Naive thymus-derived CD8-positive, alpha-beta T cell (primary cell): ENCODE results near the gene ME1. TPM values are rescaled to one million over a fixed set of nuclear protein-coding genes. Genes with fewer than 3 reads are reported as not detected.

Experiments used
- ATAC-seq, 2 donors: fragments of 150-1000 bp; cut with Tn5 transposase in 1 of 2; sonication (Bioruptor Pico), chemical (Tn5 transposase) in 1 of 2; 1 replicate in 1 of 2; 2 replicates in 1 of 2; pipeline ENCODE4 v1.10.0; 2021; ENCODE audit warnings: mild to moderate bottlenecking in 2 of 2, moderate library complexity in 2 of 2
- POLR2A ChIA-PET: fragments of 350-600 bp; sonication (Branson Sonifier 250); formaldehyde crosslinking; loops from one replicate; lab custom pipeline; 2021; ENCODE audit warnings: antibody characterized with exemption; lab: Charles Lee
- DNase-seq, 10 donors: peaks; one replicate each; pipeline versions ENCODE4 v3.0.0 to v3.0.0-alpha.2; 2020 to 2022
- H3K27ac Mint-ChIP-seq, 10 donors: one replicate each; pipeline ENCODE4 v1.8.0; 2020 to 2022; ENCODE audit warnings: mild to moderate bottlenecking in 10 of 10, mixed read lengths in 10 of 10, moderate library complexity in 4 of 10, inconsistent platforms in 1 of 10
- H3K27me3 Mint-ChIP-seq, 5 donors: one replicate each; pipeline ENCODE4 v1.8.0; 2021 to 2022; ENCODE audit warnings: mixed read lengths in 5 of 5
- H3K36me3 Mint-ChIP-seq, 3 donors: one replicate each; pipeline ENCODE4 v1.8.0; 2020 to 2022; ENCODE audit warnings: mixed read lengths in 3 of 3, mild to moderate bottlenecking in 2 of 3, inconsistent platforms in 1 of 3
- H3K4me1 Mint-ChIP-seq, 4 donors: one replicate each; pipeline ENCODE4 v1.8.0; 2021 to 2022; ENCODE audit warnings: mixed read lengths in 4 of 4
- H3K4me3 Mint-ChIP-seq, 10 donors: one replicate each; pipeline ENCODE4 v1.8.0; 2020 to 2022; ENCODE audit warnings: mild to moderate bottlenecking in 10 of 10, mixed read lengths in 10 of 10, moderate library complexity in 6 of 10, inconsistent platforms in 1 of 10
- H3K9me3 Mint-ChIP-seq, 9 donors: one replicate each; pipeline ENCODE4 v1.8.0; 2020 to 2022; ENCODE audit warnings: mixed read lengths in 9 of 9, mild to moderate bottlenecking in 3 of 9, inconsistent platforms in 1 of 9, moderate library complexity in 1 of 9
- polyA plus RNA-seq, 3 donors: library from polyadenylated mRNA; unstranded; fragments of 300-500 nt; fragmentation: Illumina TruSeq; gene quantifications; one replicate each; pipeline ENCODE4 v1.2.3, GENCODE V29; 2021
- total RNA-seq, 8 experiments: library from RNA in 2 of 8; stranded (reverse) in 2 of 8; gene quantifications; one replicate each; pipeline ENCODE4 v1.2.3 and lab custom pipeline; 2021 to 2026

The ME1 gene
- total and polyA plus RNA-seq, 5 experiments from 2014 or later: 0.11 TPM; not detected in 4

DNA sequence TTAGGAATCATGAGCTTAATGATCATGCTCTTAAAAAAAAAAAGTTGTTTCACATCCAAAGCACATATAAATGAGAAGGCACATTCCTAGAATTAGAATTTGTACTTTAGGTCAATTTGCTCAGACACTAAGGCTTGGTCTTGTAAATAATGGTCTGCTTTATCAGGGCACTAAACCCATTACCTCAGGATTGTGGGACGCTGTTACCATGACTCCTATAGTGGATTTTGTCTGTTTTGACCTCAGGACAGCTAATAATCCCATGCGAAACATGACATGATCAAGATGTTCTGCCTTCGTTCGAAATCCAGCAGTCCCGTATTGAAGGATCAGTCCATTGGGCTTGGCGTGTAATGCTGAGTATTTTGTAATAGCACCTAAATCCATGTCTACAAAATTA is 240.2 kb downstream of the ME1 start:
- no peaks in the 10 kb centered on the region for H3K9me3 Mint-ChIP-seq
- H3K36me3 Mint-ChIP-seq: peaks cover 0 to 32% (median 0%) of the 10 kb centered on the region in 3 donors
- H3K27me3 Mint-ChIP-seq: no peaks in the 10 kb centered on the region
- H3K4me3 Mint-ChIP-seq: no peak overlapping the region
- peaks cover 16 to 55% (median 44%) of the 10 kb centered on the region in 4 donors for H3K4me1 Mint-ChIP-seq
- no peak for DNase-seq
- peak overlapping the region in 1 of 10 donors; percentile 19 for H3K27ac Mint-ChIP-seq
- POLR2A ChIA-PET: interaction anchor here (0.5 kb wide), 1 partner anchor 124 kb away, joined by 3 read pairs; no protein-coding TSS in a partner anchor
- ATAC-seq: no peak

- H3K36me3 Mint-ChIP-seq: peaks cover 0 to 52% (median 5%) of the 10 kb centered on the region in 3 donors
- POLR2A ChIA-PET: no interaction called here
- H3K4me3 Mint-ChIP-seq: no peak overlapping the region
- no peaks in the 10 kb centered on the region for H3K27me3 Mint-ChIP-seq
- no peaks in the 10 kb centered on the region for H3K9me3 Mint-ChIP-seq
- no peak for ATAC-seq
- DNase-seq: no peak
- peaks cover 18 to 46% (median 33%) of the 10 kb centered on the region in 4 donors for H3K4me1 Mint-ChIP-seq
- peak overlapping the region in 1 of 10 donors; percentile 65 for H3K27ac Mint-ChIP-seq
Measured at GRCh38 chr6:83188501-83188900, 242.3 kb downstream of the ME1 start.

DNA sequence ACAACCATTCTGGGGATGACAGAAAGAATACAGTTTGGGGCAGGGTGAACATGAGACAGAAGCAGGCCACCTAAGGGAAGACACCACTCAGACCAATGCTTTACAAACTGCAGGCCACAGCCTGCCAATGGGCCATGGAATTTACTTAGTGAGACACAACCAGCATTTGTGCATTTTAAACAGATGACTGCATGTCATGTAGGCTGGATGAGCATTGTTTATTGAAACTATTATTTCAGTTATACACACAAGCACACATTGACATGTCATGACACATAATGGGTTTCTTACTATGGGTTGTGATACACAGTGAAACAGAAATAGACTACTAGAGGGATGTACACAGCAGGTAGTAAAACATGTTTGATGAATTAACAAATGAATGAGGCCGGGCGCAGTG is 245.8 kb downstream of the ME1 start:
- Mint-ChIP-seq H3K4me1 (peaks cover 8 to 38% (median 15%) of the 10 kb centered on the region in 4 donors), H3K9me3 (no peaks in the 10 kb centered on the region), H3K27me3 (no peaks in the 10 kb centered on the region), H3K36me3 (peaks cover 5 to 77% (median 6%) of the 10 kb centered on the region in 3 donors), H3K27ac (peak overlapping the region in 1 of 10 donors; percentile 58), H3K4me3 (no peak overlapping the region)
- POLR2A ChIA-PET: interaction anchor here (1.0 kb wide), 1 partner anchor 9 kb away, joined by 3 read pairs; no protein-coding TSS in a partner anchor
- ATAC-seq (no peak), DNase-seq (no peak)

- ATAC-seq: no peak
- H3K36me3 Mint-ChIP-seq: peaks cover 5 to 82% (median 6%) of the 10 kb centered on the region in 3 donors
- POLR2A ChIA-PET: no interaction called here
Measured at GRCh38 chr6:83183082-83183828, 247.6 kb downstream of the ME1 start.

GRCh38 chr6:83182114-83182513 is 248.7 kb downstream of the ME1 start:
- POLR2A ChIA-PET: no interaction called here
- Mint-ChIP-seq H3K36me3 (peaks cover 5 to 82% (median 6%) of the 10 kb centered on the region in 3 donors), H3K27ac (peak overlapping the region in 3 of 10 donors; percentile 2 to 27 (median 21)), H3K4me3 (no peak overlapping the region), H3K4me1 (peaks cover 0 to 27% (median 10%) of the 10 kb centered on the region in 4 donors), H3K9me3 (no peaks in the 10 kb centered on the region), H3K27me3 (no peaks in the 10 kb centered on the region)
- DNase-seq (no peak), ATAC-seq (no peak)

More at GRCh38 chr6:83183082-83183828, 247.6 kb downstream of the ME1 start:
- no peaks in the 10 kb centered on the region for H3K9me3 Mint-ChIP-seq
- DNase-seq: no peak
- no peaks in the 10 kb centered on the region for H3K27me3 Mint-ChIP-seq
- peak overlapping the region in 2 of 10 donors; percentile 70 to 74 for H3K27ac Mint-ChIP-seq
- H3K4me3 Mint-ChIP-seq: no peak overlapping the region
- peaks cover under 1 to 27% (median 8%) of the 10 kb centered on the region in 4 donors for H3K4me1 Mint-ChIP-seq

DNA sequence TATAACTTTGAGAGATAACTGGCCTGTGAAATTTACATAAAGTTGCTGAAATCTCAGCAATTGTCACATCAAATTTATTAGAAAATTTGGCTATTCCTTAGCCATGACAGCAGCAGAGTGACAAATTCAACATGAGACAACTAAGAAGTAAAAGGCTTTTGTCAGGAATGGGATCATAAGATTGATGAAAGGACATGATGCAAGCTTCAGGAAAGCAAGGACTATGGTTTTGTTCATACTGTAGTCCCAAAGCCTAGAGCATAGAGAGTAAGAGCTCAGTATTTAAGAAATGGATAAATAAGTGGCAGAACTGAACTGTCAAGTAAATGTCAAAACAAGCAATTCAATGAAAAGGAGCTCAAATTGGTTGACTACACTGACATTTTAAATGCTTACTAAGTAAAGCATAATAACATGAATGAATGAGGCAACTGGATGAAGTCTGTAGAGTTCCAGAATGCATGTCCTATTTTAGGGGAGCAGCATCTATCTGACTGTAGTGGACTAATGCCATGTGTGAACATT is 250.4 kb downstream of the ME1 start:
- Mint-ChIP-seq H3K9me3 (no peaks in the 10 kb centered on the region), H3K36me3 (peaks cover 5 to 81% (median 6%) of the 10 kb centered on the region in 3 donors), H3K4me1 (peaks cover 0 to 21% (median 10%) of the 10 kb centered on the region in 4 donors), H3K4me3 (no peak overlapping the region), H3K27ac (no peak overlapping the region), H3K27me3 (no peaks in the 10 kb centered on the region)
- no peak for ATAC-seq
- POLR2A ChIA-PET: no interaction called here
- DNase-seq: no peak

- ATAC-seq (no peak), DNase-seq (no peak)
- POLR2A ChIA-PET: no interaction called here
- Mint-ChIP-seq H3K4me3 (no peak overlapping the region), H3K4me1 (peaks cover 0 to 10% (median 4%) of the 10 kb centered on the region in 4 donors), H3K36me3 (peaks cover 0 to 86% (median 9%) of the 10 kb centered on the region in 3 donors), H3K27ac (peak overlapping the region in 5 of 10 donors; percentile 1 to 77 (median 13)), H3K27me3 (no peaks in the 10 kb centered on the region), H3K9me3 (no peaks in the 10 kb centered on the region)
Measured at GRCh38 chr6:83176246-83176645, 254.6 kb downstream of the ME1 start.

- POLR2A ChIA-PET: no interaction called here
- Mint-ChIP-seq H3K36me3 (peaks cover 2 to 90% (median 19%) of the 10 kb centered on the region in 3 donors), H3K4me3 (no peak overlapping the region), H3K9me3 (no peaks in the 10 kb centered on the region), H3K4me1 (no peaks in the 10 kb centered on the region), H3K27ac (peak overlapping the region in 3 of 10 donors; percentile 38 to 77 (median 46)), H3K27me3 (no peaks in the 10 kb centered on the region)
- no peak for DNase-seq
- ATAC-seq: no peak
Measured at GRCh38 chr6:83169511-83169910, 261.3 kb downstream of the ME1 start.

DNA sequence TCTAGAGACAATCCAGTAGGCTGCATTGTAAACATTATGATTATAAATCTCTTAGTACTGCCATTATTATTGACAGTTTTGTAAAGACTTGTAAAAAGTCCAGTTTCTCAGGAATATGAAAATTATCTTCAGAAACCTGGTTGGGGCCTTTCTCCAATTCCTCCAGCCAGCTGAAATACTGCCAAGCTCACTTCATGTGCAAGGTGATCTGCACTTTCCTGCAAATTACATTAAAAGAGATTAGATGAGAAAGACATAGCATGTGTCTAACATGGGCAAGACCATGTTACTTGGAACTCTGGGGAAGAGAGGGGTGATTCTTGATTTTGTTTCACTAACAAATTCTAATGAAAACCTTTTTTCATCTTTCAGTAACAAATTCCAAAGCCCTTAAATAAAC is 261.7 kb downstream of the ME1 start:
- H3K9me3 Mint-ChIP-seq: no peaks in the 10 kb centered on the region
- no peak overlapping the region for H3K4me3 Mint-ChIP-seq
- peaks cover 4 to 90% (median 16%) of the 10 kb centered on the region in 3 donors for H3K36me3 Mint-ChIP-seq
- no peaks in the 10 kb centered on the region for H3K27me3 Mint-ChIP-seq
- POLR2A ChIA-PET: no interaction called here
- ATAC-seq: no peak
- no peaks in the 10 kb centered on the region for H3K4me1 Mint-ChIP-seq
- DNase-seq: no peak
- no peak overlapping the region for H3K27ac Mint-ChIP-seq

- Mint-ChIP-seq H3K36me3 (peaks cover 4 to 90% (median 16%) of the 10 kb centered on the region in 3 donors), H3K4me3 (no peak overlapping the region), H3K27me3 (no peaks in the 10 kb centered on the region), H3K4me1 (no peaks in the 10 kb centered on the region), H3K27ac (peak overlapping the region in 4 of 10 donors; percentile 21 to 57 (median 46)), H3K9me3 (no peaks in the 10 kb centered on the region)
- DNase-seq (no peak), ATAC-seq (no peak)
- POLR2A ChIA-PET: no interaction called here
Measured at GRCh38 chr6:83168556-83168955, 262.3 kb downstream of the ME1 start.

DNA sequence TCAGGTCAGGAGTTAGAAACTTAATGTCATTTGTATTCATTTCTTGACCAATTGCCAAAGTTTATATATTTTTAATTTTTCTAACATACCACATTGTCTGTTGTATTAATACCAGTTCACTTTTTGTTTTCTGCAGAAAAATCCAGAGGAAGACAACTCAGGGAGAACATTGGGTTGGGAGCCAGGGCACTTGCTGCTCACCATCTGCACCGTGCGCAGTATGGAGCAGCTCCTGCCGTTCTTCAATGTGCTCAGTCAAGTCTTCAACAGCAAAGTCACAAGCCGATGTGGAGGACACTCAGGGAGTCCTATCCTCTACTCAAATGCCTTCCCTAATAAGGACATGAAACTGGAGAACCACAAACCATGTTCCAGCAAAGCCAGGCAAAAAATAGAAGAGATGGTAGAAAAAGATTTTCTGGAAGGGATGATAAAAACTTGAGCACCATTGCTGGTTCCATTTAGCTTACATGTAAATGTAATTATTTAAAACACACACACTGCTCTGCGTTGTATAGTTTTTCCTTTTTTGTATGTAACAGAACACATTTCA is 263.0 kb downstream of the ME1 start:
- Mint-ChIP-seq H3K36me3 (peaks cover 4 to 88% (median 21%) of the 10 kb centered on the region in 3 donors), H3K9me3 (no peaks in the 10 kb centered on the region), H3K27me3 (no peaks in the 10 kb centered on the region), H3K4me1 (no peaks in the 10 kb centered on the region), H3K4me3 (no peak overlapping the region), H3K27ac (peak overlapping the region in 1 of 10 donors; percentile 20)
- POLR2A ChIA-PET: no interaction called here
- ATAC-seq (no peak), DNase-seq (no peak)
